Panc1 (cell line): ENCODE data around the gene LEAP2.

ENCODE experiments used
- POLR2AphosphoS5 ChIP-seq: IDR thresholded peaks from 2 replicates; pipeline ENCODE4 v1.6.1; 2012; ENCODE audit warnings: mild to moderate bottlenecking, low read depth, low read length, moderate library complexity
- TF ChIP-seq, protein P1 (sequence below), 2 experiments: IDR thresholded peaks; 2 replicates each; pipeline ENCODE4 v1.6.1; 2011 to 2012; ENCODE audit warnings: low read depth in 2 of 2, control low read depth in 1 of 2, low read length in 1 of 2, mild to moderate bottlenecking in 1 of 2, moderate library complexity in 1 of 2; ENCODE audit not compliant: insufficient read depth in 1 of 2
- TF ChIP-seq, protein P2 (sequence below): fragments of 450-650 bp; IDR thresholded peaks from 2 replicates; pipeline ENCODE4 v1.5.1; 2017; ENCODE audit warnings: mild to moderate bottlenecking

- TF ChIP-seq, protein P1, sequence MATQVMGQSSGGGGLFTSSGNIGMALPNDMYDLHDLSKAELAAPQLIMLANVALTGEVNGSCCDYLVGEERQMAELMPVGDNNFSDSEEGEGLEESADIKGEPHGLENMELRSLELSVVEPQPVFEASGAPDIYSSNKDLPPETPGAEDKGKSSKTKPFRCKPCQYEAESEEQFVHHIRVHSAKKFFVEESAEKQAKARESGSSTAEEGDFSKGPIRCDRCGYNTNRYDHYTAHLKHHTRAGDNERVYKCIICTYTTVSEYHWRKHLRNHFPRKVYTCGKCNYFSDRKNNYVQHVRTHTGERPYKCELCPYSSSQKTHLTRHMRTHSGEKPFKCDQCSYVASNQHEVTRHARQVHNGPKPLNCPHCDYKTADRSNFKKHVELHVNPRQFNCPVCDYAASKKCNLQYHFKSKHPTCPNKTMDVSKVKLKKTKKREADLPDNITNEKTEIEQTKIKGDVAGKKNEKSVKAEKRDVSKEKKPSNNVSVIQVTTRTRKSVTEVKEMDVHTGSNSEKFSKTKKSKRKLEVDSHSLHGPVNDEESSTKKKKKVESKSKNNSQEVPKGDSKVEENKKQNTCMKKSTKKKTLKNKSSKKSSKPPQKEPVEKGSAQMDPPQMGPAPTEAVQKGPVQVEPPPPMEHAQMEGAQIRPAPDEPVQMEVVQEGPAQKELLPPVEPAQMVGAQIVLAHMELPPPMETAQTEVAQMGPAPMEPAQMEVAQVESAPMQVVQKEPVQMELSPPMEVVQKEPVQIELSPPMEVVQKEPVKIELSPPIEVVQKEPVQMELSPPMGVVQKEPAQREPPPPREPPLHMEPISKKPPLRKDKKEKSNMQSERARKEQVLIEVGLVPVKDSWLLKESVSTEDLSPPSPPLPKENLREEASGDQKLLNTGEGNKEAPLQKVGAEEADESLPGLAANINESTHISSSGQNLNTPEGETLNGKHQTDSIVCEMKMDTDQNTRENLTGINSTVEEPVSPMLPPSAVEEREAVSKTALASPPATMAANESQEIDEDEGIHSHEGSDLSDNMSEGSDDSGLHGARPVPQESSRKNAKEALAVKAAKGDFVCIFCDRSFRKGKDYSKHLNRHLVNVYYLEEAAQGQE (IDR thresholded peaks at IDR 0.05; ENCODE audit: insufficient read depth in 1 of 2, low read depth in 2 of 2, low read length in 1 of 2), result no peak
- TF ChIP-seq, protein P2, sequence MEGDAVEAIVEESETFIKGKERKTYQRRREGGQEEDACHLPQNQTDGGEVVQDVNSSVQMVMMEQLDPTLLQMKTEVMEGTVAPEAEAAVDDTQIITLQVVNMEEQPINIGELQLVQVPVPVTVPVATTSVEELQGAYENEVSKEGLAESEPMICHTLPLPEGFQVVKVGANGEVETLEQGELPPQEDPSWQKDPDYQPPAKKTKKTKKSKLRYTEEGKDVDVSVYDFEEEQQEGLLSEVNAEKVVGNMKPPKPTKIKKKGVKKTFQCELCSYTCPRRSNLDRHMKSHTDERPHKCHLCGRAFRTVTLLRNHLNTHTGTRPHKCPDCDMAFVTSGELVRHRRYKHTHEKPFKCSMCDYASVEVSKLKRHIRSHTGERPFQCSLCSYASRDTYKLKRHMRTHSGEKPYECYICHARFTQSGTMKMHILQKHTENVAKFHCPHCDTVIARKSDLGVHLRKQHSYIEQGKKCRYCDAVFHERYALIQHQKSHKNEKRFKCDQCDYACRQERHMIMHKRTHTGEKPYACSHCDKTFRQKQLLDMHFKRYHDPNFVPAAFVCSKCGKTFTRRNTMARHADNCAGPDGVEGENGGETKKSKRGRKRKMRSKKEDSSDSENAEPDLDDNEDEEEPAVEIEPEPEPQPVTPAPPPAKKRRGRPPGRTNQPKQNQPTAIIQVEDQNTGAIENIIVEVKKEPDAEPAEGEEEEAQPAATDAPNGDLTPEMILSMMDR, result no peak
- no peak for TF ChIP-seq POLR2AphosphoS5
Observed at GRCh38 chr5:132859889-132860437, 13.5 kb upstream of the LEAP2 start.
